H1 (cell line): ENCODE measurements around the gene JPT2. TPM values are rescaled to one million over a fixed set of nuclear protein-coding genes. Genes with fewer than 3 reads are reported as not detected.

Experiments used
- GABPA ChIP-seq: IDR thresholded peaks from 2 replicates; pipeline ENCODE4 v1.6.1; 2011; ENCODE audit warnings: mild to moderate bottlenecking, low read length, moderate library complexity, borderline replicate concordance; ENCODE audit not compliant: insufficient read depth
- polyA plus RNA-seq, 7 experiments: library from polyadenylated mRNA; depleted of rRNA in 3 of 7; stranded (reverse) in 5 of 7; unstranded in 2 of 7; fragments of >200 nt in 5 of 7; fragments of 200-250 nt in 2 of 7; gene quantifications; 1 replicate in 5 of 7; 2 replicates in 1 of 7; 4 replicates in 1 of 7; pipeline versions ENCODE4 v1.2.1 to v1.2.3, GENCODE V29; 2011 to 2013; ENCODE audit warnings: missing spikeins in 2 of 7, mixed read lengths in 2 of 7
- total RNA-seq: library from RNA; stranded (reverse); fragmentation: NEBNext Ultra II Directional; extraction: Animal tissue kit (Norgen Biotek cat#: 25700); gene quantifications from 2 replicates; pipeline ENCODE4 v1.2.1, GENCODE V29; 2021
- TF ChIP-seq, protein P1 (sequence below): IDR thresholded peaks from 2 replicates; pipeline ENCODE4 v1.6.1; 2012; ENCODE audit warnings: inconsistent platforms

Gene JPT2
- total and polyA plus RNA-seq, 2 of the 8 experiments (the other 6 are each of a cell fraction or from before 2014, with no cell fraction given), result 67.6 to 197 TPM

DNA sequence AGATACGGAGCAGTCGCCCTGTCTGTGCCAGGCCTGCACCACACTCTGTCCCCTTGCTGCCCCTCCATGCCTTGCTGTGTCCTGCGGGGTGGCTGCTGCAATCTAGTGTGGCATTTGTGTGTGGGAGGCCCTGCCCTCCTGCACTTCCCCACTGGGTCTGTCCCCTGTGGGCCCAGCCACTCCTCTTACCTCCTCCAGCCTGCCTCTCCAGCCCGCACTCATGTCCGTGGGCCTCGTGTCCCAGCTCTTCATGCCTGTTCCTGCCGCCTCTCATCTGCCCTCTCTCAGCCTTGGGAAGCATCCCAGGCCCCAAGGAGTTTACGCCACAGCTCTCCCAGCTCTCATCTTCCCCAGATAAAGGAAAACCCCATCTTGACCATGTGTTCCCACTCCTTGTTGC is 39.3 kb upstream of the JPT2 start (continued):
- TF ChIP-seq, protein P1, sequence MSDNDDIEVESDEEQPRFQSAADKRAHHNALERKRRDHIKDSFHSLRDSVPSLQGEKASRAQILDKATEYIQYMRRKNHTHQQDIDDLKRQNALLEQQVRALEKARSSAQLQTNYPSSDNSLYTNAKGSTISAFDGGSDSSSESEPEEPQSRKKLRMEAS, result no peak
- no peak for TF ChIP-seq GABPA
